Caco-2 (cell line): Measurements from ENCODE around the gene SCUBE1. TPM values are rescaled to one million over a fixed set of nuclear protein-coding genes. Genes with fewer than 3 reads are reported as not detected.

Source experiments
- BruUV-seq: library from RNA; stranded (reverse); fragments of 400-500 nt; replicated peaks from 2 replicates; lab custom pipeline; 2021; lab: Mats Ljungman, UMichigan
- CTCF ChIA-PET: fragments of 300-600 bp; sonication (Branson Sonifier 250); formaldehyde crosslinking; loops from one replicate; lab custom pipeline; 2022; ENCODE audit warnings: antibody characterized with exemption; lab: Charles Lee
- POLR2A ChIA-PET: fragments of 300-600 bp; sonication (Branson Sonifier 250); formaldehyde crosslinking; loops from one replicate; lab custom pipeline; 2022; ENCODE audit warnings: antibody characterized with exemption; lab: Charles Lee
- DNase-seq, 2 experiments: peaks; one replicate each; pipeline versions ENCODE4 v3.0.0 to v3.0.0-alpha.2; 2020 to 2022
- H3K27me3 ChIP-seq: replicated peaks from 2 replicates; pipeline ENCODE4 v1.6.0; 2011; ENCODE audit warnings: low read length; ENCODE audit not compliant: control insufficient read depth, insufficient read depth
- H3K36me3 ChIP-seq: 2 replicates; pipeline ENCODE4 v1.5.1; 2011; ENCODE audit warnings: low read length; ENCODE audit not compliant: control insufficient read depth, insufficient read depth
- H3K4me1 ChIP-seq: fragments of 250-450 bp; sonication (Bioruptor Pico); 2 replicates; pipeline ENCODE4 v1.5.1; 2020; ENCODE audit warnings: mild to moderate bottlenecking
- H3K4me3 ChIP-seq: 2 replicates; pipeline ENCODE4 v1.5.1; 2011; ENCODE audit warnings: low read depth, mild to moderate bottlenecking, control low read depth, low read length
- H3K9me3 ChIP-seq: fragments of 250-450 bp; sonication (Bioruptor Pico); 2 replicates; pipeline ENCODE4 v1.5.1; 2020; ENCODE audit warnings: mild to moderate bottlenecking, moderate library complexity
- H3K27ac Mint-ChIP-seq: one replicate; pipeline ENCODE4 v1.8.0; 2022; ENCODE audit warnings: mixed read lengths; ENCODE audit not compliant: unreplicated experiment
- H3K27me3 Mint-ChIP-seq: one replicate; pipeline ENCODE4 v1.8.0; 2022; ENCODE audit warnings: mixed read lengths; ENCODE audit not compliant: insufficient read depth, unreplicated experiment
- H3K36me3 Mint-ChIP-seq: one replicate; pipeline ENCODE4 v1.8.0; 2022; ENCODE audit warnings: mild to moderate bottlenecking, mixed read lengths; ENCODE audit not compliant: insufficient read depth, unreplicated experiment
- H3K4me1 Mint-ChIP-seq: one replicate; pipeline ENCODE4 v1.8.0; 2022; ENCODE audit warnings: low read depth, mixed read lengths; ENCODE audit not compliant: unreplicated experiment
- H3K4me3 Mint-ChIP-seq: one replicate; pipeline ENCODE4 v1.8.0; 2022; ENCODE audit warnings: mild to moderate bottlenecking, moderate library complexity, mixed read lengths; ENCODE audit not compliant: unreplicated experiment
- H3K9me3 Mint-ChIP-seq: one replicate; pipeline ENCODE4 v1.8.0; 2022; ENCODE audit warnings: mixed read lengths; ENCODE audit not compliant: unreplicated experiment
- intact Hi-C: fragments of 100-400 bp; cut with micrococcal nuclease; formaldehyde crosslinking; loops from one replicate; pipeline ENCODE4 v1.10.0; 2022; ENCODE audit not compliant: unreplicated experiment
- total RNA-seq: library from RNA; stranded (reverse); gene quantifications from 2 replicates; pipeline ENCODE4 v1.2.3, GENCODE V29; 2022
- TF ChIP-seq, protein P1 (sequence below), 2 experiments: fragments of 200-600 bp in 1 of 2; IDR thresholded peaks; 1 replicate in 1 of 2; 2 replicates in 1 of 2; pipeline versions ENCODE4 v1.5.1 to v1.8.0; 2011 to 2022; ENCODE audit warnings: antibody characterized with exemption in 1 of 2, control low read depth in 1 of 2, inconsistent platforms in 1 of 2, low read depth in 1 of 2, low read length in 1 of 2, mild to moderate bottlenecking in 1 of 2, moderate library complexity in 1 of 2; ENCODE audit not compliant: insufficient read depth in 1 of 2, severe bottlenecking in 1 of 2, unreplicated experiment in 1 of 2

The SCUBE1 gene
- total RNA-seq, 1 experiment from 2014 or later: not detected

- no peaks in the 10 kb centered on the region for H3K36me3 Mint-ChIP-seq
- H3K9me3 Mint-ChIP-seq: no peaks in the 10 kb centered on the region
- Histone ChIP-seq H3K9me3 (no peaks in the 10 kb centered on the region), H3K4me3 (no peak overlapping the region), H3K27me3 (no peaks in the 10 kb centered on the region), H3K4me1 (no peaks in the 10 kb centered on the region), H3K36me3 (no peaks in the 10 kb centered on the region)
- BruUV-seq: no TSS peak
- no peak overlapping the region for H3K27ac Mint-ChIP-seq
- no peak overlapping the region for H3K4me3 Mint-ChIP-seq
- POLR2A ChIA-PET: no interaction called here
- TF ChIP-seq, protein P1, sequence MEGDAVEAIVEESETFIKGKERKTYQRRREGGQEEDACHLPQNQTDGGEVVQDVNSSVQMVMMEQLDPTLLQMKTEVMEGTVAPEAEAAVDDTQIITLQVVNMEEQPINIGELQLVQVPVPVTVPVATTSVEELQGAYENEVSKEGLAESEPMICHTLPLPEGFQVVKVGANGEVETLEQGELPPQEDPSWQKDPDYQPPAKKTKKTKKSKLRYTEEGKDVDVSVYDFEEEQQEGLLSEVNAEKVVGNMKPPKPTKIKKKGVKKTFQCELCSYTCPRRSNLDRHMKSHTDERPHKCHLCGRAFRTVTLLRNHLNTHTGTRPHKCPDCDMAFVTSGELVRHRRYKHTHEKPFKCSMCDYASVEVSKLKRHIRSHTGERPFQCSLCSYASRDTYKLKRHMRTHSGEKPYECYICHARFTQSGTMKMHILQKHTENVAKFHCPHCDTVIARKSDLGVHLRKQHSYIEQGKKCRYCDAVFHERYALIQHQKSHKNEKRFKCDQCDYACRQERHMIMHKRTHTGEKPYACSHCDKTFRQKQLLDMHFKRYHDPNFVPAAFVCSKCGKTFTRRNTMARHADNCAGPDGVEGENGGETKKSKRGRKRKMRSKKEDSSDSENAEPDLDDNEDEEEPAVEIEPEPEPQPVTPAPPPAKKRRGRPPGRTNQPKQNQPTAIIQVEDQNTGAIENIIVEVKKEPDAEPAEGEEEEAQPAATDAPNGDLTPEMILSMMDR (IDR thresholded peaks at IDR 0.05; ENCODE audit: insufficient read depth in 1 of 2, low read depth in 1 of 2, low read length in 1 of 2, severe bottlenecking in 1 of 2, unreplicated experiment in 1 of 2): no peak
- DNase-seq: no peak
- intact Hi-C loops: no loop called here
- CTCF ChIA-PET: interaction anchor here (1.0 to 5.7 kb wide), 3 partner anchors 35 to 117 kb away, joined by 3 to 99 read pairs (median 3); partner anchors contain the start of gene SCUBE1
- H3K27me3 Mint-ChIP-seq: peaks cover 6% of the 10 kb centered on the region
- peaks cover 5% of the 10 kb centered on the region for H3K4me1 Mint-ChIP-seq
Measured at GRCh38 chr22:43269246-43269645, 73.9 kb downstream of the SCUBE1 start.

DNA sequence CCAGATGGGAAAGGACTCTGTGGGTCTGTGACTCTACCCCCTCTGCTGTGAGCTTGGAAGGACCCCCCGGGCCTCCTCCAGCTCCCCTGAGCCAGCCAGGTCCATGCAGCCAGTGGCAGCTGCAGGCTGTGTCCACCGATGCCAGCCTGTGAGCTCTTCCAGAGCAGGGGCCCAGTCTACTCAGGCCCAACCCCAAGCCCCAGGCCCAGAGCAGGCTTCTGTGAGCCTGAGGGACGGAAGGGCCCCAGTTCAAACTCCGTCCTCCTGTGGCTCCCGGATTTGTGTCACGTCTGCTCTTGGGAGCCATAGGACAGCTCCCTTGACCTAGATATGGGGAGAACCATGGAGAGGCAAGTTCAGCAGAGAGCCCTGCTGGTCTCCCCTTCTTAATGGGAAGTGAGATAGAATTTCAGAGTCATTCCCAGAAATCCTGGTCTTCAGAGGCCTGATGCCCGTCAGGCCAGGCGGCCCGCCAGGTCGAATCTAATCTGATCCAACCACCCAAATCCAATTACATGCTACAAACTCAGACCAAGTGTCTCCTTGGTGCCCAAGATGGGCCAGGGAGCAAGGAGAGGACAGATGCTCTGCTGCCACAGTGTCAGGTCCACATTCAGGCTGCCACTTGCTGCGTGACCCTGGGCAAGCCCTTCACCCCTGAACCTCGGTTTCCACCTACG lies 75.1 kb downstream of the SCUBE1 start:
- DNase-seq: no peak
- intact Hi-C loops: no loop called here
- H3K27ac Mint-ChIP-seq: no peak overlapping the region
- Histone ChIP-seq H3K9me3 (no peaks in the 10 kb centered on the region), H3K4me3 (no peak overlapping the region), H3K27me3 (no peaks in the 10 kb centered on the region), H3K36me3 (no peaks in the 10 kb centered on the region), H3K4me1 (peaks cover 8% of the 10 kb centered on the region)
- BruUV-seq: no TSS peak
- H3K9me3 Mint-ChIP-seq: no peaks in the 10 kb centered on the region
- H3K4me1 Mint-ChIP-seq: peaks cover 13% of the 10 kb centered on the region
- H3K4me3 Mint-ChIP-seq: no peak overlapping the region
- ChIA-PET POLR2A (no interaction called here), CTCF (interaction anchor here (1.0 to 2.3 kb wide), 2 partner anchors 37 to 118 kb away, joined by 3 to 9 read pairs; no protein-coding TSS in a partner anchor)
- H3K36me3 Mint-ChIP-seq: no peaks in the 10 kb centered on the region
- TF ChIP-seq, protein P1 (IDR thresholded peaks at IDR 0.05; ENCODE audit: insufficient read depth in 1 of 2, low read depth in 1 of 2, low read length in 1 of 2, severe bottlenecking in 1 of 2, unreplicated experiment in 1 of 2): no peak
- peaks cover 6% of the 10 kb centered on the region for H3K27me3 Mint-ChIP-seq

DNA sequence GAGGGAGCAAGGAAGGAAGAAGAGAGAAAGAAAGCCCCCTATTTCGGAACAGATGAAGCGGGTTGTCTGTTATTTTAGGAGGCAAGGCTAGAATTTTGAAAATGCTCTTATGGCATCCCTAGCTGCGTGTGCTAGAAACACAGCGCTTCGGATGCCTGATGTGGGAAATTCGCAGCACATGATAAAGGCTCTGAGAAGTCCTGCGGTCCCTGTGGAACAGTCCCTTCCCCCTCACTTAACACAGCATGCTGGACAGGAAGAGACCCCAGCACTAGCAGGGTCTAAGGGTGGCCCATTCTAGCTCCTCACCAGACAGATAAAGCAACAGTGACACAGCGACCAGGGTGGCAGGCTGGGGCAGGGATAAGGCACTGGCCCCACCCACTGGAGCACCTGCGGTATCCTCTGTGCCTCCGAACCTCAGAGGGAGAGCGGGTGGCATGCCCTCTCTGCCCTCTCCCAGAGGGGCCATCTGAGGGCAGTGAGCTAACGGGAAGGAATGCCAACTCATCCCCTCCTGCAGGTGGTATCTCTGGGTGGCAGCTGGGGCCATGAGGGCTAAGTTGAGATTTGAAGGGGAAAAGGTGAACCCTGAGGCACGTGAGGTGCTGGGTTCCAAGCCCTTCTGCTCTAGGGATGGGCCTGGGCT lies 75.7 kb downstream of the SCUBE1 start:
- ChIA-PET POLR2A (no interaction called here), CTCF (interaction anchor here (1.0 to 2.3 kb wide), 2 partner anchors 13 to 36 kb away, joined by 3 to 9 read pairs; no protein-coding TSS in a partner anchor)
- peaks cover 15% of the 10 kb centered on the region for H3K4me1 ChIP-seq
- H3K36me3 Mint-ChIP-seq: no peaks in the 10 kb centered on the region
- H3K4me1 Mint-ChIP-seq: peaks cover 20% of the 10 kb centered on the region
- H3K27me3 Mint-ChIP-seq: peaks cover 6% of the 10 kb centered on the region
- no peaks in the 10 kb centered on the region for H3K9me3 Mint-ChIP-seq
- intact Hi-C loops: no loop called here
- TF ChIP-seq, protein P1 (IDR thresholded peaks at IDR 0.05; ENCODE audit: insufficient read depth in 1 of 2, low read depth in 1 of 2, low read length in 1 of 2, severe bottlenecking in 1 of 2, unreplicated experiment in 1 of 2): no peak
- H3K27me3 ChIP-seq: no peaks in the 10 kb centered on the region
- H3K9me3 ChIP-seq: no peaks in the 10 kb centered on the region
- H3K27ac Mint-ChIP-seq: no peak overlapping the region
- no TSS peak for BruUV-seq
- DNase-seq: no peak
- no peak overlapping the region for H3K4me3 Mint-ChIP-seq
- H3K36me3 ChIP-seq: no peaks in the 10 kb centered on the region
- no peak overlapping the region for H3K4me3 ChIP-seq
